Testis (tissue), 3 donors: ENCODE measurements around the gene INHBA. TPM values are rescaled to one million over a fixed set of nuclear protein-coding genes. Genes with fewer than 3 reads are reported as not detected.

Source experiments
- DNase-seq: peaks from one replicate; pipeline ENCODE4 v3.0.0-alpha.2; 2019
- H3K27ac ChIP-seq, 2 donors: fragments of 200-600 bp; sonication (generic); one replicate each; pipeline ENCODE4 v1.5.1; 2019
- H3K27me3 ChIP-seq: fragments of 200-600 bp; sonication (generic); one replicate; pipeline ENCODE4 v1.5.1; 2019
- H3K36me3 ChIP-seq: fragments of 200-600 bp; sonication (generic); one replicate; pipeline ENCODE4 v1.5.1; 2017; ENCODE audit warnings: low read depth; ENCODE audit errors: missing control alignments
- H3K4me1 ChIP-seq: fragments of 200-600 bp; sonication (generic); one replicate; pipeline ENCODE4 v1.5.1; 2019
- H3K4me3 ChIP-seq, 2 donors: fragments of 200-600 bp; sonication (generic); one replicate each; pipeline ENCODE4 v1.5.1; 2017 to 2019
- H3K9me3 ChIP-seq: fragments of 200-600 bp; sonication (generic); one replicate; pipeline ENCODE4 v1.5.1; 2017
- POLR2A ChIP-seq: fragments of 450-650 bp; IDR thresholded peaks from one replicate; pipeline ENCODE4 v1.6.1; 2017; ENCODE audit warnings: antibody characterized with exemption, mild to moderate bottlenecking, moderate library complexity
- WGBS, 2 donors: methylation state at CpG; one replicate each; pipeline ENCODE4 v1.1.5; 2018; 5-methylcytosine and 5-hydroxymethylcytosine counted together
- intact Hi-C: fragments of 100-400 bp; cut with DNase I; formaldehyde crosslinking; loops from one replicate; pipeline ENCODE4 v1.15.1; 2023; ENCODE audit warnings: low total_unique reads
- polyA plus RNA-seq: library from polyadenylated mRNA; stranded (reverse); fragments of 350-450 nt; fragmentation: Illumina TruSeq; extraction: RNeasy Lipid Tissue Mini Kit (QIAGEN cat#74804); gene quantifications from one replicate; pipeline ENCODE4 v1.2.3, GENCODE V29; 2014; ENCODE audit warnings: low read depth, low replicate concordance; ENCODE audit not compliant: insufficient read depth
- total RNA-seq, 2 donors: library from RNA; depleted of rRNA; stranded (reverse); fragments of >200 nt; gene quantifications; one replicate each; pipeline ENCODE4 v1.2.3, GENCODE V29; 2016
- TF ChIP-seq, protein P1 (sequence below), 3 experiments: fragments of 450-650 bp in 2 of 3; fragments of 200-600 bp in 1 of 3; sonication (generic) in 1 of 3; IDR thresholded peaks; one replicate each; pipeline ENCODE4 v1.5.1; 2016 to 2019; ENCODE audit warnings: antibody characterized with exemption in 3 of 3, mild to moderate bottlenecking in 2 of 3, moderate library complexity in 1 of 3

Gene INHBA
- total and polyA plus RNA-seq, 3 donors from 2014 or later = 2.5 to 8.0 (median 5.7) TPM

GRCh38 chr7:41745451-41745850, 42.6 kb upstream of the INHBA start:
- TF ChIP-seq, protein P1, sequence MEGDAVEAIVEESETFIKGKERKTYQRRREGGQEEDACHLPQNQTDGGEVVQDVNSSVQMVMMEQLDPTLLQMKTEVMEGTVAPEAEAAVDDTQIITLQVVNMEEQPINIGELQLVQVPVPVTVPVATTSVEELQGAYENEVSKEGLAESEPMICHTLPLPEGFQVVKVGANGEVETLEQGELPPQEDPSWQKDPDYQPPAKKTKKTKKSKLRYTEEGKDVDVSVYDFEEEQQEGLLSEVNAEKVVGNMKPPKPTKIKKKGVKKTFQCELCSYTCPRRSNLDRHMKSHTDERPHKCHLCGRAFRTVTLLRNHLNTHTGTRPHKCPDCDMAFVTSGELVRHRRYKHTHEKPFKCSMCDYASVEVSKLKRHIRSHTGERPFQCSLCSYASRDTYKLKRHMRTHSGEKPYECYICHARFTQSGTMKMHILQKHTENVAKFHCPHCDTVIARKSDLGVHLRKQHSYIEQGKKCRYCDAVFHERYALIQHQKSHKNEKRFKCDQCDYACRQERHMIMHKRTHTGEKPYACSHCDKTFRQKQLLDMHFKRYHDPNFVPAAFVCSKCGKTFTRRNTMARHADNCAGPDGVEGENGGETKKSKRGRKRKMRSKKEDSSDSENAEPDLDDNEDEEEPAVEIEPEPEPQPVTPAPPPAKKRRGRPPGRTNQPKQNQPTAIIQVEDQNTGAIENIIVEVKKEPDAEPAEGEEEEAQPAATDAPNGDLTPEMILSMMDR (IDR thresholded peaks at IDR 0.05) = no peak
- TF ChIP-seq POLR2A = no peak
- no peak overlapping the region for H3K27ac ChIP-seq
- no peak overlapping the region for H3K4me3 ChIP-seq
- H3K4me1 ChIP-seq = no peaks in the 10 kb centered on the region
- H3K9me3 ChIP-seq = no peaks in the 10 kb centered on the region
- DNase-seq = no peak
- no peaks in the 10 kb centered on the region for H3K36me3 ChIP-seq
- intact Hi-C loops = no loop called here
- H3K27me3 ChIP-seq = no peaks in the 10 kb centered on the region

- 57 to 64% methylated on average over 4 of the region's 4 CpGs for WGBS, 2 donors
- no peaks in the 10 kb centered on the region for H3K4me1 ChIP-seq
Measured at GRCh38 chr7:41744161-41744560, 41.3 kb upstream of the INHBA start.

DNA sequence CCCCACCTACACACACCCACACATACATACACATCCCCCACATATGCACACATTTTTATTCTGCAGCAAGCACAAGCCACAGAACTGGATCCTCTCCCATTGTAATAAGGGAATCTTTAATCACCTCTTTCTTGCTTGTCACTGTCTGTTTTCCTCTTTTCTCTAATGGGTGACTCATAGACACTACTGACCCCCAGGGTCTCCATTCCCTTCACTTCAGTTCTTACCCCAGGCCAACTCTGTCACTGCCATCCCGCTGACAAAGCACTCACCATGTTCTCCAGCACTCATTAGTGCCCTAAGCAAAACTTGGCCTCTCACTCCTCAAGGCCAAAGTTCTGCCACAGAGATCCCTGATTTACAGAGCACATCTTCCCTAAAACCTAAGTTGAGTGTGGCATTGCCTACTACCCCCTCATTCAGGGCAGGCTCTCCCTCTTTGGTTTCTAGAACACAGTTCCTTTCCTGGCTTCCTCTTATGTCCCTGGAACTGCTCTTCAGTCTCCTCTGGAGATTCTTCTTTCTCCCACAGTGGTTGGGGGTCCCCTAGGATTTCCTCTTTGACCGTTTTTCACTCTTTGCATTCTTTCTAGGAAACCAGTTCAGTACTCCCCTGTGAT, 39.6 kb upstream of the INHBA start:
- WGBS, 2 donors = 85 to 88% methylated on average over 2 of the region's 2 CpGs
- no peak for TF ChIP-seq POLR2A
- TF ChIP-seq, protein P1 (IDR thresholded peaks at IDR 0.05) = no peak
- Histone ChIP-seq H3K27me3 (no peaks in the 10 kb centered on the region), H3K36me3 (no peaks in the 10 kb centered on the region), H3K4me1 (no peaks in the 10 kb centered on the region), H3K4me3 (no peak overlapping the region), H3K27ac (no peak overlapping the region), H3K9me3 (no peaks in the 10 kb centered on the region)
- DNase-seq = no peak
- intact Hi-C loops = no loop called here

More at GRCh38 chr7:41744161-41744560, 41.3 kb upstream of the INHBA start:
- no peaks in the 10 kb centered on the region for H3K27me3 ChIP-seq
- TF ChIP-seq, protein P1 (IDR thresholded peaks at IDR 0.05) = no peak
- no peak for TF ChIP-seq POLR2A
- no peak for DNase-seq
- intact Hi-C loops = no loop called here
- no peak overlapping the region for H3K27ac ChIP-seq
- H3K4me3 ChIP-seq = no peak overlapping the region
- no peaks in the 10 kb centered on the region for H3K36me3 ChIP-seq
- H3K9me3 ChIP-seq = no peaks in the 10 kb centered on the region

- DNase-seq = no peak
- TF ChIP-seq, protein P1 (IDR thresholded peaks at IDR 0.05) = no peak
- no peak for TF ChIP-seq POLR2A
- Histone ChIP-seq H3K36me3 (no peaks in the 10 kb centered on the region), H3K9me3 (no peaks in the 10 kb centered on the region), H3K4me3 (no peak overlapping the region), H3K4me1 (no peaks in the 10 kb centered on the region), H3K27me3 (no peaks in the 10 kb centered on the region), H3K27ac (no peak overlapping the region)
- intact Hi-C loops = no loop called here
- 81 to 87% methylated on average over 3 of the region's 3 CpGs for WGBS, 2 donors
Measured at GRCh38 chr7:41738806-41739205, 35.9 kb upstream of the INHBA start.

- no peaks in the 10 kb centered on the region for H3K27me3 ChIP-seq
- no peak overlapping the region for H3K4me3 ChIP-seq
- TF ChIP-seq, protein P1 (IDR thresholded peaks at IDR 0.05) = no peak
- TF ChIP-seq POLR2A = no peak
- WGBS, 2 donors = 76 to 78% methylated on average over 4 of the region's 4 CpGs
- no peaks in the 10 kb centered on the region for H3K4me1 ChIP-seq
- no peak overlapping the region for H3K27ac ChIP-seq
- intact Hi-C loops = no loop called here
- H3K36me3 ChIP-seq = no peaks in the 10 kb centered on the region
- H3K9me3 ChIP-seq = no peaks in the 10 kb centered on the region
- DNase-seq = no peak
Measured at GRCh38 chr7:41738336-41738735, 35.4 kb upstream of the INHBA start.
